GM12801 (cell line): ENCODE data around the gene KRTAP5-2.

ENCODE experiments used
- TF ChIP-seq, protein P1 (sequence below): IDR thresholded peaks from one replicate; pipeline ENCODE4 v1.5.1; 2011; ENCODE audit warnings: control low read depth; ENCODE audit not compliant: insufficient read length; ENCODE audit errors: extremely low read depth

KRTAP5-2 gene

DNA sequence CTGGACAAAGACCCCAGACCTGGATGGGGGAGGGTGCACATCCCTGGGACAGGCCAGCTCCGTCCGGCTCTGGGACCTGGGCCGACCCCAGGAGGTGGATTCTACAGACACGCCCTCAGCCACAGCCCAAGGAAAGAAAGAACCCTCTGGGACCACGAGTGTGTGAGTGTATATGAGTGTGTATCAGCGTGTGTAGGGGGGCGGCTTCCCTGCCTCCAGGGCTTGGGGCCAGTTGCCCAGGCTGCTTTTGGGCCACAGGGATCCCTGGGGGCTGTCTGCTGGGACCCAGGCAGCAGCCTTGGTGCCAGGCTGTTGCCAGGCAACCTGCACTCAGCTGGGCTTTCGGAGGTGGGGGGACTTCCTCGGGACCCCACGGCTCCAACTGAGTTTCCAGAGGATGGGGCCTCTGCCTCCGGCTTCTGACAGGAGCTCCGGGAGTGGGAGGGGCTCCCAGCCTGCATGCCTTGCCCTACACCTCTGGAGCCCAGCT lies 34.9 kb downstream of the KRTAP5-2 start:
- TF ChIP-seq, protein P1, sequence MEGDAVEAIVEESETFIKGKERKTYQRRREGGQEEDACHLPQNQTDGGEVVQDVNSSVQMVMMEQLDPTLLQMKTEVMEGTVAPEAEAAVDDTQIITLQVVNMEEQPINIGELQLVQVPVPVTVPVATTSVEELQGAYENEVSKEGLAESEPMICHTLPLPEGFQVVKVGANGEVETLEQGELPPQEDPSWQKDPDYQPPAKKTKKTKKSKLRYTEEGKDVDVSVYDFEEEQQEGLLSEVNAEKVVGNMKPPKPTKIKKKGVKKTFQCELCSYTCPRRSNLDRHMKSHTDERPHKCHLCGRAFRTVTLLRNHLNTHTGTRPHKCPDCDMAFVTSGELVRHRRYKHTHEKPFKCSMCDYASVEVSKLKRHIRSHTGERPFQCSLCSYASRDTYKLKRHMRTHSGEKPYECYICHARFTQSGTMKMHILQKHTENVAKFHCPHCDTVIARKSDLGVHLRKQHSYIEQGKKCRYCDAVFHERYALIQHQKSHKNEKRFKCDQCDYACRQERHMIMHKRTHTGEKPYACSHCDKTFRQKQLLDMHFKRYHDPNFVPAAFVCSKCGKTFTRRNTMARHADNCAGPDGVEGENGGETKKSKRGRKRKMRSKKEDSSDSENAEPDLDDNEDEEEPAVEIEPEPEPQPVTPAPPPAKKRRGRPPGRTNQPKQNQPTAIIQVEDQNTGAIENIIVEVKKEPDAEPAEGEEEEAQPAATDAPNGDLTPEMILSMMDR = no peak

DNA sequence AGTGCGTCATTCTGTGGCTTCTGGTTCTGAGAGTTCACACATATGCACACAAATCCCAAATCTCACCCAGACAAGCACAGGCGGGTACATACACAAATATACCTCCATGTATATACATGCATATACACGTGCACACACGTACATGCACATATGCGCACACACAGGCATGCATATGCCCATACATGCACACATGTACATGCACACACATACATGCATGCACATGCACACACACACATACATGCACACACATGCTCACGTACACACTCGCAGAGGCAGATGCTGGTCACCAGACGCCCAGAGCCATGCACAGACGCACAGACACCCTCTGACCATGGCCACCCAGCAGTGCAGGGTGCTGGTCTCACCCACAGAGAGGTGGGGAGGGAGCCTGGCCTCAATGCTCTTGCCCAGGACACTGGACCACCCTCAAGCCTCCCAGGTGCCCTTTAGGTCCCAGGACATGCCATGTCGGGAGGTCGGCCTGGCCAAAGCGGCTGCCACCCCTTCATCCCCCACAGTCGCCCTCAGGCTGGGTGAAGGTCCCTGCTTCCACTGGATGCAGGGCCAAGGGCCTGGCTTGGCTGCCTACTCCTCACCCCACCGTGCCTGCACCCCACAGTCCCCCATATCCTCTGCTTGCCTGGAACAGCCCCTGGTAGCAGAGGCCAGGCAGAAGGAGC lies 35.5 kb downstream of the KRTAP5-2 start:
- TF ChIP-seq, protein P1 = no peak

DNA sequence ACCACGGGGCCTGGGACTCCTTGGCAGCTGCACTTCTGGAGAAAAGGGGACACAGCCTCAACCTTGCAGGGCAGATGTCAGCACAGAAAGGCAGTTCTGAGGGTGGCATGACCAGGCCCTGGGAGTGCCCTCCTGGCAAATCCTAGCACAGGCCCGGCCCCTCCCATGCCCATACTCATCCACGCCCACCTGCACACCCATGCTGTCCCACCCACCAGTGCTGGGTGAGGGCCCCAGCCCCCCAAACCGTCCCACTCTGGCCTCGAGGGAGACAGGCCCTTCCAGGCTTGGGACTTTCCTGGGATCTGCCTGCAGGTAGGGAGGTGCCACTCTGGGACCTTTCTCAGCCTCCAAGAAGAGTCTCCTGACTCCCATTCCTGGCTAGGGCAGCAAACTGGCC lies 36.1 kb downstream of the KRTAP5-2 start:
- TF ChIP-seq, protein P1 = no peak

DNA sequence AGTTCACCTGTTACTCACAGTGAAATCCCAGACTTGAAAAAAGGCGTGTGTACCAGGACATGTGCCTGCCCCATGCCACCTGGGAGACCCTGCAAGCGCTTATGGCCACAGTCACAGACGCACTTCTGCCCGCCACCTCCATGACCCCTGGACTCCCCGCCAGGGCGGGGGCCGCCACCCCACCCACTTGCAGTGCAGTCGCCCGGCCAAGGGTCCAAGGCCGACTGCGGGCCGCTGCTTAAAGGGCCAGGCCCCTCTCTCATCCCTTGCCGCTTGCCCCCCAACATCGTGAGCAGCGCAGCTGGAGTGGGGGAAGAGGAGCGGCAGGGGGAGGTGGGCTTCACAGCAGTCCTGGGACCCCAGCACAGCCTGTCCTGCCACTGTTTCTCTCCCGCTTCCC lies 36.8 kb downstream of the KRTAP5-2 start:
- TF ChIP-seq, protein P1 = no peak

DNA sequence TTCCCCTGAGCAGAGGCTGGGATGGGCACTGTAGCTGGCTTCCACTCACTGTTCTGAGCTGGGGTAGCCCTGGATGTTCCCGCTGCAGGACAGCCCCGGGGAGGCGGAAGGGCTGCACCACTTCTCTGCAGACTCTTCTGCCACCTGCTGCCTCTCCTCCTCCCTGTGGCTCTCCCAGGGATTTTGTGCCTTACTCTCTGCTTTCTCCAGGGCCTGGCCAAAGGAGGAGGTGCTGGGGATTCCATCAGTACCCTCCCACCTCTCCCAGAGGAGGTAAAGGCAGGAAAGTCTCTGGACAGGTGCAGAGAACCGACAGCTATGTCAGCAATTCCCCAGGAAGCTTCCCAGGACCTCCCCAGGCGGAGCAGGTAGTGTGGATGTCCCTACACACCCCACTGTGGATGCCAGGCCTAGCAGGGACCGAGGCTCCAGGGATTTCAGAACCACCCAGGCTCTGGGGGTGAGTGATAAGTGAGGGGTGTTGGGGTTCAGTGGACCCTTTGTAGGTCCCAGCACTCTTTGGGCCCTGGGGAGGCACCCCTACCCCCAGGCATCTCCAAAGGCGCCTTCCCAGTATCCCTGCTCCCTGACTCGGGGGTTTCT lies 37.3 kb downstream of the KRTAP5-2 start:
- TF ChIP-seq, protein P1 = no peak

DNA sequence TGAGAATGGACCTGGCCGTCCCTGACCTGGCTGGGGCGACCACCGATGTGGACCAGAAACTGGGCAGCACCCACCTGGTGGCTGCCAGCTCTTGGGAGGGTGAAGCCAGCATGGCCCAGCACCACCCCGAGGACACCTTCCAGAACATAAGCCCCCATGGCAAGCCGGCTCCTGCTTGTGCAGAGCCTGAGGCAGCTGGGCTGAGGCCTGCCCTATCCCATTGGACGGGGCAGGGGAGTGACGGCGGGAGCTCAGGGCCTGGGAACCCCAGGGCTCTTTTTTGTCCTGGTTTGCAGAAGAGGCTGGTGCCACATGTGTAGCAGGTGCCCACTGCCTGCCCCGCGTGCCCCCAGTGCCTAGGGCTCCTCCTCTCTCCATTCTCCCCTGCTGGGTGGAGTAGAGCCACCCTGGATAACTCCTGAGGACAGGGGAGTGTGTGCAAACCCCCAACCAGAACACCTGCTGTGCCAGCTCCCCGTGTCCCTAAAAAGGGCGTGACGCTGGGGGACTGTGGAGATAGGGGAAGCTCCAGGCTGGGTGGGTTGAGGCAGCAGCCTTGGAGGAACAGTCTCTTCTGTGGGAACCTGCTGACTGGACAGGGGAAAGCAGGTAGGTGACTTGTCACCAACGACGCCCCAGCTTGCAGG lies 38.0 kb downstream of the KRTAP5-2 start:
- TF ChIP-seq, protein P1 = no peak

DNA sequence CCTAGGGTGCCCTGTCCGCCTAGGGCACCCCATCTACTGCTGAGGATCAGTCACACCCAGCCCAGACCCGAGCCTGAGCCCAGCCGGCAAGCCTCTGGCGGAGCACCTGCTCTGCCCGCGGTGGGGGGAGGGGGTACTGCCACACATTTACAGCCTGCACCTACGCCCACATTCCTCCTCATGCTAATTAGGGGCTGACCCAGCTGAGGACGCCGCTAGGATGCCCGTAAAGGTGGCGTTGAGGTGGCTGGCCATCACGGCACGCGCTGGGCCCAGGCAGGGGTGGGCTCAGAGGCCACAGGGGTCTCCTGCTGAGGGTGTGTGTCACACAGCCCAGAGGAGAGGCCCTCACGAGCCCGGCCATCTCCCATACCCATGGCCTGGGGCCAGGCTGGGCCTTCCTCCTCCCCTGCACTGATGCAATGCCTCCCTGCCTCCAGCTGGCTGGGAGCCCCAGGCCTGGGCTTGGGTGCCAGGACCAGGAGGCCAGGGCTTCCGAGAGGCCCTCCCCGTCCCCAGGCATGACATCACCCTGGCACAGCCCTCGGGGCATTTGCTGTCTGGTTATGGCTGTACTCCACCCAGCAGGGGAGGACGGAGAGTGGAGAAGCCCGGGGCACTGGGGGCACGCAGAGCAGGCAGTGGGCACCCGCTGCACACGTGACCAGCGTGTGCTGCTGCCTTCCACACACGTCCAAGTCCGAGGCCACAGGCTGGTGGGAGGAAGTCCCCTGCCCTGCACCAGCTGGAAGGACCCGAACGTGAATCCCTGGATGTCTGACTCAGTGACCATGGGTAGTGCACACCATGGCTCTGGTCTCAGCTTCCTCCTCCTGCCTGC lies 38.8 kb downstream of the KRTAP5-2 start:
- TF ChIP-seq, protein P1 = no peak
